MM.1S (cell line): Measurements from ENCODE around the gene FOXO6.

Experiments used
- EZH2 ChIP-seq: fragments of 300-600 bp; sonication (generic); optimal IDR thresholded peaks from 2 replicates; pipeline ENCODE3; 2017; ENCODE audit warnings: low read depth, mild to moderate bottlenecking, antibody characterized with exemption, low read length, mixed read lengths
- TF ChIP-seq, protein P1 (sequence below): fragments of 300-600 bp; sonication (generic); IDR thresholded peaks from 2 replicates; pipeline ENCODE4 v1.5.1; 2016; ENCODE audit warnings: antibody characterized with exemption, low read length, mixed read lengths

DNA sequence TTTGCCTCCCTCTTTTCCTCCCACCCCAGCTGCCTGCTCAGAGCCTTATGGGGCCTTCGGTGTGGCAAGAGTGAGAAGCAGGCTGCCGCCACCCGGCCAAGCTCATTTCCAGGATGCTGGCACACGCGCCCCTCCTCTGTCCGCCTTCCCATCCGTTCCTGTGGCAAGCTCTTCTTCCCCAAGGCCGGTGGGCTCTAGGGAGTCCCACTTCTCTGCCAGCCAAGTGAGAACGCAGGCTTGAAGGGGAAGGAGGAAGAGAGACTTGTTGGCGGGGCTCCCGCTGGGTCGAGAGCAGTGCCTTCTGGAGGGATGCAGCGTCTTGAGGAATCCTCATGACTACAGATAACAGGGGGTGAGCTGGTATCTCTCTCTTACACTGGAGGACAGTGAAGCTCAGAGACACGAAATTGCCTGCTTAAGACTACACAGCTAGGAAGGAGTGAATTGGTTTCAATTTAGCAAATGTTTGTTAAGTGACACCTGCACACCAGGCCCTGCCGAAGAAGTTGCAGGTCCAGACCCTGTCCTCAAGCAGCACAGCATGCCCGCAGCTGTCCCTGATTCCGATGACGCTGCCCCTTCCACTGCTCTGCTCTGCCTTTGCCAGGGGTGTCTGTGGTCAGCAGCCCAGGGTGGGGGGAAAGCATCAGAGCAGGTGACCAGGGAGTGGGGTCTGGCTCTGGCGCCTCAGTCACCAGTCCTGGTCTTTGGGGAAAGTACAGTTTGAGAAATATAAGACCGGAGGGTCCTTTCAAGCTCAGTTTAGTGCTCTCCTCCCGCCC is 40.1 kb upstream of the FOXO6 start:
- TF ChIP-seq, protein P1, sequence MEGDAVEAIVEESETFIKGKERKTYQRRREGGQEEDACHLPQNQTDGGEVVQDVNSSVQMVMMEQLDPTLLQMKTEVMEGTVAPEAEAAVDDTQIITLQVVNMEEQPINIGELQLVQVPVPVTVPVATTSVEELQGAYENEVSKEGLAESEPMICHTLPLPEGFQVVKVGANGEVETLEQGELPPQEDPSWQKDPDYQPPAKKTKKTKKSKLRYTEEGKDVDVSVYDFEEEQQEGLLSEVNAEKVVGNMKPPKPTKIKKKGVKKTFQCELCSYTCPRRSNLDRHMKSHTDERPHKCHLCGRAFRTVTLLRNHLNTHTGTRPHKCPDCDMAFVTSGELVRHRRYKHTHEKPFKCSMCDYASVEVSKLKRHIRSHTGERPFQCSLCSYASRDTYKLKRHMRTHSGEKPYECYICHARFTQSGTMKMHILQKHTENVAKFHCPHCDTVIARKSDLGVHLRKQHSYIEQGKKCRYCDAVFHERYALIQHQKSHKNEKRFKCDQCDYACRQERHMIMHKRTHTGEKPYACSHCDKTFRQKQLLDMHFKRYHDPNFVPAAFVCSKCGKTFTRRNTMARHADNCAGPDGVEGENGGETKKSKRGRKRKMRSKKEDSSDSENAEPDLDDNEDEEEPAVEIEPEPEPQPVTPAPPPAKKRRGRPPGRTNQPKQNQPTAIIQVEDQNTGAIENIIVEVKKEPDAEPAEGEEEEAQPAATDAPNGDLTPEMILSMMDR = no peak
- TF ChIP-seq EZH2 = no peak
